Measurements from ENCODE around the gene CENPK. TPM values are rescaled to one million over a fixed set of nuclear protein-coding genes. Genes with fewer than 3 reads are reported as not detected.

Gene CENPK
- total RNA-seq, 1 experiment from 2014 or later, result 57.4 TPM

- ChIA-PET POLR2A (ENCODE audit: low non-redundant PET) (no interaction called here), CTCF (no interaction called here)
- no TSS peak for BruUV-seq (replicated peaks)
- intact Hi-C loops (cut with micrococcal nuclease; ENCODE audit: unreplicated experiment), result no loop called here
- no peaks in the 10 kb centered on the region for H3K27me3 ChIP-seq (replicated peaks; ENCODE audit: insufficient read depth, low read depth, low read length, poor library complexity)
- no peaks in the 10 kb centered on the region for H3K4me1 ChIP-seq (ENCODE audit: insufficient read depth, low read length, poor library complexity, severe bottlenecking)
- H3K4me3 ChIP-seq (ENCODE audit: low read depth, low read length, poor library complexity, severe bottlenecking), result no peak overlapping the region
- H3K36me3 ChIP-seq (ENCODE audit: insufficient read depth, low read length, poor library complexity, severe bottlenecking), result peaks cover 32% of the 10 kb centered on the region
- H3K27ac ChIP-seq (ENCODE audit: low read depth, low read length, poor library complexity, severe bottlenecking), result no peak overlapping the region
- H3K9me3 ChIP-seq (ENCODE audit: low read depth, low read length, poor library complexity, severe bottlenecking), result no peaks in the 10 kb centered on the region
- no peak for TF ChIP-seq EZH2 (IDR thresholded peaks at IDR 0.05; ENCODE audit: borderline replicate concordance, low read depth, low read length, poor library complexity, severe bottlenecking)
- no peak for TF ChIP-seq CTCF (conservative IDR thresholded peaks at IDR 0.05; ENCODE audit: low read depth, low read length)
- no peak for DNase-seq (ENCODE audit: low spot score)
These were observed 23.1 kb downstream of the CENPK start for GRCh38 chr5:65539827-65540226.

- TF ChIP-seq EZH2 (IDR thresholded peaks at IDR 0.05; ENCODE audit: borderline replicate concordance, low read depth, low read length, poor library complexity, severe bottlenecking) (no peak), CTCF (conservative IDR thresholded peaks at IDR 0.05; ENCODE audit: low read depth, low read length) (no peak)
- no peak overlapping the region for H3K27ac ChIP-seq (ENCODE audit: low read depth, low read length, poor library complexity, severe bottlenecking)
- no peak overlapping the region for H3K4me3 ChIP-seq (ENCODE audit: low read depth, low read length, poor library complexity, severe bottlenecking)
- no peaks in the 10 kb centered on the region for H3K9me3 ChIP-seq (ENCODE audit: low read depth, low read length, poor library complexity, severe bottlenecking)
- POLR2A ChIA-PET (ENCODE audit: low non-redundant PET), result no interaction called here
- CTCF ChIA-PET, result no interaction called here
- no peak for DNase-seq (ENCODE audit: low spot score)
- no peaks in the 10 kb centered on the region for H3K27me3 ChIP-seq (replicated peaks; ENCODE audit: insufficient read depth, low read depth, low read length, poor library complexity)
- H3K36me3 ChIP-seq (ENCODE audit: insufficient read depth, low read length, poor library complexity, severe bottlenecking), result peaks cover 5% of the 10 kb centered on the region
- H3K4me1 ChIP-seq (ENCODE audit: insufficient read depth, low read length, poor library complexity, severe bottlenecking), result no peaks in the 10 kb centered on the region
- intact Hi-C loops (cut with micrococcal nuclease; ENCODE audit: unreplicated experiment), result no loop called here
- BruUV-seq (replicated peaks), result no TSS peak
These were observed 27.4 kb downstream of the CENPK start for GRCh38 chr5:65535529-65535987.

GRCh38 chr5:65530904-65531303 lies 32.1 kb downstream of the CENPK start:
- BruUV-seq (replicated peaks), result no TSS peak
- no peaks in the 10 kb centered on the region for H3K27me3 ChIP-seq (replicated peaks; ENCODE audit: insufficient read depth, low read depth, low read length, poor library complexity)
- no peak overlapping the region for H3K4me3 ChIP-seq (ENCODE audit: low read depth, low read length, poor library complexity, severe bottlenecking)
- H3K27ac ChIP-seq (ENCODE audit: low read depth, low read length, poor library complexity, severe bottlenecking), result no peak overlapping the region
- POLR2A ChIA-PET (ENCODE audit: low non-redundant PET), result no interaction called here
- DNase-seq (ENCODE audit: low spot score), result no peak
- no peaks in the 10 kb centered on the region for H3K4me1 ChIP-seq (ENCODE audit: insufficient read depth, low read length, poor library complexity, severe bottlenecking)
- no peaks in the 10 kb centered on the region for H3K9me3 ChIP-seq (ENCODE audit: low read depth, low read length, poor library complexity, severe bottlenecking)
- TF ChIP-seq EZH2 (IDR thresholded peaks at IDR 0.05; ENCODE audit: borderline replicate concordance, low read depth, low read length, poor library complexity, severe bottlenecking), result no peak
- TF ChIP-seq CTCF (conservative IDR thresholded peaks at IDR 0.05; ENCODE audit: low read depth, low read length), result no peak
- H3K36me3 ChIP-seq (ENCODE audit: insufficient read depth, low read length, poor library complexity, severe bottlenecking), result no peaks in the 10 kb centered on the region
- CTCF ChIA-PET, result interaction anchor here (0.5 kb wide), 1 partner anchor 720 kb away, joined by 3 read pairs; no protein-coding TSS in a partner anchor
- intact Hi-C loops (cut with micrococcal nuclease; ENCODE audit: unreplicated experiment), result no loop called here
